ENCODE measurements around the gene RUBCNL.
"Not testable (repeated sequence)": the region's sequence is repeated elsewhere in the genome, so short reads cannot be mapped to it uniquely, and the experiment has no call there.

The RUBCNL gene

GRCh38 chr13:46387064-46387851 lies at the start of gene RUBCNL:
RUBCNL (minus strand) TSS chr13:46387252; CDS start chr13:46372475, 14,777 bp downstream.
- DNase-seq (ENCODE audit: low read depth) = no peak

- not testable (repeated sequence) for DNase-seq (ENCODE audit: low read depth)
Measured at GRCh38 chr13:46429558-46429957, 42.5 kb upstream of the RUBCNL start.

DNA sequence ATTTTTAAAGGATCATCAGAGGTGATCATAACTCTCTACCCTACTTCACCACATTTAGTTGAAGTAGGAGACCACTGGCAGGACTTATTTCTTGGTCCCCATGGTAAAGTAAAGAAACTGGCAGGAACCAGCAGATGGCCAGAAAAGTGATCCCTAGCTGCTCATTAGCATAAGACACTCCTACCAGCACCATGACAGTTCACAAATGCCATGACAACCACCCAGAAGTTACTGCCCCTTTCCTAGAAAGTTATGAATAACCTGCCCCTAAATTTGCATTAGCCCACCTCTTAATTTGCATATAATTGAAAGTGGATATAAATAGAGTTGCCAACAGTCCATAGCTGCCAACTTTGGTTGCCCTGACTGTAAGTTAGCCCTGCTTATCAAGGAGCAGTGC lies 18.4 kb upstream of the RUBCNL start:
- no peak for DNase-seq (ENCODE audit: low read depth)

- DNase-seq (ENCODE audit: low read depth) = no peak
Measured at GRCh38 chr13:46404733-46405100, 17.7 kb upstream of the RUBCNL start.

DNA sequence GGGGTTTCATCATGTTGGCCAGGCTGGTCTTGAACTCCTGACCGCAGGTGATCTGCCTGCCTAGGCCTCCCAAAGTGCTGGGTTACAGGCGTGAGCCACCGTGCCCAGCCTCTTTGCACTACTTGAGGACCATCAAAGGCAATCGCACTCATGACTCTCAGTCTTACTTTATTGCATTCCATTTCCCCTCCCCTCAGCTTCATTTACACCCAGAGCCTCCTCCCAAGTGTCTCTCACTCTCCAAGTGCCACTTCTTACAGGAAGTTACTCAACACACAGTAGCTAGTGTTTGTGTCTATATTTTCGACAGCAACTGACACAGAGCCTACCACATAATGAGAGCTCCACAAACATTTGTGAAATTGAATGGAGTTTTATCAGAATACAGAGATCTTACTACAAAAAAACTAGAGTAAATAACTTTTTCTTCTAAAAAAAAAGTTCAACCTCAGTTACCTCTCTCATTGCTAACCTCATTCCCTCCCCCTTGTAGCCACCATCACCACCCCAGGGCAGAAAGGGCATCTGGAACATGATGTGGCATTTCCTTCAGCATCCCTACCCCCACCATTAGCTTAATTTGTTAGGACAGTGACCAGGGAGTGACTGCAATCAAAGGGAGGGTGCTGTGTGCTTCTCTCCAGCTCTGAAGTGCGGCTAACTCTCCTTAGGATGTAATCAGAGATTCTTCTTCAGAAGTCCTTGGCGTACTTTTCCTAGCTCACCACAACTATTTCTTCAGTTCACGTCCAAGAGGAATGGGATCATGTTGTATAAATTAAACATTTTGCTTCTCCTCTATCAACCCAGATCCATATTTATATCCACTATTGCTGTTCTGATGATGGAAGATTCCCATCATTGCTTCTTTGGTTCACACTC lies 17.0 kb upstream of the RUBCNL start:
- DNase-seq (ENCODE audit: low read depth) = no peak

DNA sequence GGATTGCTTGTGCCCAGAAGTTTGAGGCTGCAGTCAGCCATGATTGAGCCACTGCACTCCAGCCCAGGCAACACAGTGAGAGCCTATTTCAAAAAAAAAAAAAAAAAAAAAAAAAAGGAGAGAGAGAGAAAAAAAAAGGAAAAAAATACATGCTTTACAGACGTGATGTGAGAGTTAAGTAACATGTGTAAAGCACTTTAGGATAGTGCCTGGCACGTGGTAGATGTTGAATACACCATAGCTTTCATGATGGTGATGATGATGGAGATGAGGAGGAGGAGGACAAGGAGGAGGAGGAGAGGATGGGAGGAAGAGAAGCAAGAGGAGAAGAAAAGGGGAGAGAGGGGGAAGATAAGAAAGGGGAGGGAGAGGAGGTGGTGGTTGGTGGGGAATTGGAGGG lies 15.1 kb upstream of the RUBCNL start:
- DNase-seq (ENCODE audit: low read depth) = no peak

DNA sequence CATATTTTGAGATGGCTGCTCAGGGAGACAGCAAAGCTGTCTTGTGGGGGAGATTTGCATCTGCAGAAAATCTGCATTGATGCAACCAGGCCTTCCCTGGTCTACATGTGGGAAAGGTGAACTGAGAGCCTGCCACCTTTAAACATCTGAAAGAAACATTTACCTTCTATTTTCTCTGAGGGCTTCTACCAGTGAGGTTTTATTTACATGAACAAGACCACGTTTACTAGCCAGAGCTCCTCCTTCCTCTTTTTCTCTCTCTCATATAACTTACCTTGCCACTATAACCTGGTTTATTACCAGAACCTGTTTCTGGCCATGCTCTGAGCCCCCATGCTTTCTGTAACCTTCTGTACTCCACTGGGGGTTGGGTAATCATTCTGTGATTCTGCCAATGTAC lies 14.4 kb upstream of the RUBCNL start:
- no peak for DNase-seq (ENCODE audit: low read depth)

DNA sequence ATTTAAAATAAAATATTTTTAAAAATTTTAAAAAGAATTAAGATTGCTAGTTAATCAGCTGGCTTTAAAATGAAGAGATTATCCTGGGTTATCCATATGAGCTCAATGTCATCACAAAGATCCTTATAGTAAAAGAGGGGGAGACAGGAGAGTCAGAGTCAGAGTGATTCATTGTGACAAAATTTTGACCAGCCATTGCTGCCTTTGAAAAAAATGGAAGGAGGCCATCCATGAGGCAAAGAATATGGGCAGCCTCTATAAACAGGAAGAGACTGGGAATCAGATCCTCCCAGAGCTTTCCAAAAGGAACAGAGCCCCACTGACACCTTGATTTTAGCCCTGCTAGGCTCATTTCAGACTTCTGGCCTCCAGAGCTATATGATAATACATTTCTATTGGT lies 9.3 kb upstream of the RUBCNL start:
- no peak for DNase-seq (ENCODE audit: low read depth)

DNA sequence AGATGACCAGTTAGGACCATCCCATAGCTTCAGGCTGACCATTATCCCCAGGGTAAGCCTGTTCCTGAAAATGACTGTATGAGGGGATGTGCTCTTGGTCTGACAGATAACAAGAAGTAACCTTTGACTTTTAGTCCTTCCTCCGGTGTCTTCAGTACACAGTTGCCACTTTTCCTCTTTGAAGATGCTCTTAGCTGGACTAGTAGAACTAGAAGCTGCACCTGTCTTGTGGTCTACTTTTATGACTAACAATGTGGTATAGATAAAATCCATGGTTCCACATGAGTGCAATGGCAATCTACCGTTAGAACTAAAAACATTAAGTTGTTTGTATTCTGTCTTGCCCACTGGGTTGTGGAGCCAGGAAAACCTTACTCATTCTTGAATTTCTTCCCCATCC lies 5.9 kb upstream of the RUBCNL start:
- no peak for DNase-seq (ENCODE audit: low read depth)

GRCh38 chr13:46389457-46390451 lies 2.7 kb upstream of the RUBCNL start:
- DNase-seq (ENCODE audit: low read depth) = no peak

DNA sequence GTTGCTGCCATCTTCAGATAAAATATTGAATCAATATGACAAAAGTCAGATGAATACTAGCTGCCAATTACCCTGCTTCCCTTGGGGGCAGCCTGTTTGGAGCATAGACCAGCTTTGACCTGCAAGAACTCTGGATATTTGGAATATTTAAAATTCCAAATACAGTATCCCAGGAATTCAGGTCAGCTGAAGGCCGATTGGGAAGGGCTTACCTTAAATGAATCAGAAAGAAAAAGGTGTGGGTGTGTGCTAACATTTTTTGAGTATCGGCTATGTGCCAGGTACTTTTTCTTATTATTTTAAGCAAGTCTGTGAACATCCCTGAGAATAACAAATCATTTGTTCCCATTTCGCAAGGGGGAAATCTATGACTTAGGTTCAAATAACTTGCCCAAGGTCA lies 1.8 kb upstream of the RUBCNL start:
- DNase-seq (ENCODE audit: low read depth) = no peak

GRCh38 chr13:46388308-46388707 lies 1.3 kb upstream of the RUBCNL start:
- DNase-seq (ENCODE audit: low read depth) = no peak

GRCh38 chr13:46386392-46387063 lies 524 bp downstream of the RUBCNL start:
- DNase-seq (ENCODE audit: low read depth) = no peak

DNA sequence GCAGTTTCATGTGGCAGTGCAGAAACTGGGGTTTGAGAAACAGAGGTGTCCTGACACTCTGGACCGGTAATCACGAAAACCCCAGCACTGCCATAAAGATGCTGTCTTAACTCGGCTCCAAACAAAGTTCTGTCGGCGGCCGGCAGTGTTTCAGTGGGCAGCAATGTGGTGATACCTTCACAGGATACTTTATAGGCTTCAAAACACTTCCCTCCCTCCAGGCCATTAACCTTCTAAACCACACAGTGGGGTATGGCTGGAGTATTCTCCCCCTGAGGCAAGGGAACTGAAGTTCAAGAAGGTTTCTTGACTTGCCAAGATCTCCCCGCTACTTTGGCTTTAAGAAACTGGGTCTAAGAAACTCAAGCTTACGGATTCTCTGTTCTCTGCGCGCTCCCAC lies 1.1 kb downstream of the RUBCNL start:
- no peak for DNase-seq (ENCODE audit: low read depth)

DNA sequence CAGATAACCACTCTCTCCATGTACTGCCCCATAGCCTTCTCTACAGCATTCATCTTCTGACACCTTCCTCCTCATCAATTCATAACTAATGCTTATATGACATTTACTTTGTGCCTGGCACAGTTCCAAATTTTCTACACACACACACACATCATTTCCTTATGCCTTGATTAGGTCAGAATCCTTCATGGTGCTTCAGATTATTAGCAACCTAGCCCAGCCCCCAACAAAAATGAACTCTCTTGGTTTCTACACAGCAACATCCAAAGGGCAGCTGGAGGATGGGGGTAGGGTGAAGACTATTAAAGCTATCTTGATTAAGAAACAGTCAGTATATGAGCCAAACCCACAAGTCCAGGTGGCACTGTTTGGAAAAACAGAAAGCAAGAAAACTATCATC lies 3.7 kb downstream of the RUBCNL start:
- no peak for DNase-seq (ENCODE audit: low read depth)

DNA sequence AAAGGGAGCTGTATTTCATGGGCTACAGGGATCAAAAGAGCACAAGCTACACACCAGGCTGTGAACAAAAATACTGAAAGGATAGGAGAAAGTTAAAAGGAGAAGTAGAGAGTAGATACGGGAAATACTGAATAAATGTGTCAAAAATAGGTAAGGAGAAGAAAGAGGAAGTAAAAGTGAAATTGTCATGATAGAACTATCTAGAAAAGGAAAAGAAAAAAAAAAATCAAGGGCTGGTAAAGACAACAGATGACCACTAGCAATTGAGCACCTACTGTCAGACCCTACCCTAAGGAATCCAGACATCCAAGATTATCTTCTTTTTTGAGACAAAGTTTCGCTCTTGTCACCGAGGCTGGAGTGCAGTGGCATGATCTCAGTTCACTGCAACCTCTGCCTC lies 4.8 kb downstream of the RUBCNL start:
- DNase-seq (ENCODE audit: low read depth) = no peak

GRCh38 chr13:46380242-46380641 lies 6.8 kb downstream of the RUBCNL start:
- DNase-seq (ENCODE audit: low read depth) = no peak

DNA sequence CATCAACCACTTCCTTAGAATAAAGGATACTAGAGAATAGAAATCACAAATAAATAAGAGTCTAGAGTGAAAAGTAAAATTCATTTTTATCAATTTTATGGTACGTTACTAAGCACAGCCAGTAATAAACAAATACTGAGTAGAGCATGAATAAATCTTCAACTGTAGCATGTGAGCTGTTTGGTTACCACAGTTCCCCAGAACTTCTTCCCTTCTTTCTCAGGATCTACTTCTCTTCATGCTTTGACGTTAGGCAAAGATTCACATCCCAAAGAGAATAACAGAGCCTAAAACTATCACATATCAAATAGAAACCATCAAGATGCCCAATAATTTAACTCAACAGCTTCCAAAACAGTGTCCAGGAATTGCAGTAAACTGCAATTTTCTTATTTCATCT lies 7.4 kb downstream of the RUBCNL start:
- no peak for DNase-seq (ENCODE audit: low read depth)

- DNase-seq (ENCODE audit: low read depth) = no peak
Measured at GRCh38 chr13:46378411-46378810, 8.6 kb downstream of the RUBCNL start.

DNA sequence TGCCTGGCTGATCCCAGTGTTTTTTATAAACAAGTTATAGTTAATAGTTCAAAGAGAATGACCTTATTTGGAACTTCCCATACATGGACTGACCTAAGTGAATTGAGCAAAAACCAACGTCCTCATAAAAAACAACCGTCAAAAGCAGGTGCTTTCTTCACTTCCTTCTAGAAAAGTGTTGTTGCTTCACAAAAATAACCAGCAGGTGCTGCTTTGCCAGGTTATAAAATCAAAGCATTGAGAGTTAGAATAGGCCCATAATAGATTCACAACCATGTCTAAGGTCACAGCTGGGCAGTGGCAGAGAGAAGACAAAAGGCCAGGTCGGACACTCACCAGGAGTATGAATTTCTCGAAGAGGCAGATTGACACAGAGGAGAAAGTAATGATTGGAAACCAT lies 9.5 kb downstream of the RUBCNL start:
- DNase-seq (ENCODE audit: low read depth) = no peak

- DNase-seq (ENCODE audit: low read depth) = no peak
Measured at GRCh38 chr13:46374710-46375109, 12.3 kb downstream of the RUBCNL start.

DNA sequence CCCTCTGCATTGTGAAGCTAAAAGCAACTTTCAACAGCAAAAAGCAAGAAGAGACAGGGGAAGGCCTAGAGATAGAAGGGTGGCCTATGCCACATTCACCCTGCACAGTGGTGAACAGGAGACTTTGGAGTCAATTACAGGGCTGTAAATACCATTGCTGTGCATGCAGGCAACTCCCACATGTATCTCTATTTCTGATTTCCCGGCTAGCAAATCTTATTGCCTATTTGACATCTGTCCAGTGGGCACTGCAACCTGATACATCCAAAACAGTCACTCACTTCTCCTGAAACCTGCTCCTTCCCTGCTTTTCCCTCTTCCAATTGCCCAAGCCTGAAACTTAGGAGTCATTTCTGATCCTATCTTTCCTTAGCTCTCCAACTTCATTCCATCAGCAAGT lies 13.4 kb downstream of the RUBCNL start:
- no peak for DNase-seq (ENCODE audit: low read depth)
